ENCODE measurements around the gene CDC14A.

Gene CDC14A

DNA sequence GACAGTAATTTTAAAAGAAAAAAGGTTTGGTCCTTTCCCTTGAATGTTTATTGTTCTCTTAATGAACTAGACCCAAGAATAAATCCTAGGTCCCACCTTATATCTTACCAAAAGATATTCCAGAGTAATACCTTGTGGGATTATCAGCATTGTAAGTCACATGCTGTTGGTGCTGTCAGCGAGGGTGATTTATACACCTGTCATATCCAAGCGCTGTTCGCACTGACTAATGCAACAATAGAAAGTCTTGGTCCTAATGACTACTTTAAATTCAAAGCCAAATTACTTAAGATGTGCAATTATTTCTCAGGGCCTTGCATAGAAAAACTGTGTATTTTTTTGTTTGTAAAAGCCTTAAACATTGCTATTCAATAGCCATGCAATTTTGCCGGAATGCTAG lies 192.5 kb downstream of the CDC14A start:
- Histone ChIP-seq H3K4me2 (ENCODE audit: low read length) (no peak overlapping the region), H4K8ac (ENCODE audit: low read depth, low read length) (no peak overlapping the region), H3K23ac (ENCODE audit: low read length) (no peak overlapping the region), H3K9ac (ENCODE audit: low read length) (no peak overlapping the region), H2BK5ac (ENCODE audit: low read depth, low read length, poor library complexity) (no peak overlapping the region), H3K79me1 (ENCODE audit: low read length) (no peaks in the 10 kb centered on the region), H4K12ac (ENCODE audit: low read depth, low read length) (no peak overlapping the region), H4K91ac (ENCODE audit: low read depth, low read length) (no peak overlapping the region), H3K14ac (ENCODE audit: low read length) (no peak overlapping the region), H2AK5ac (ENCODE audit: low read length) (no peak overlapping the region), H3K79me2 (ENCODE audit: control insufficient read depth, insufficient read depth, low read length, poor library complexity) (no peaks in the 10 kb centered on the region), H3K27me3 (ENCODE audit: insufficient read depth, low read length) (peaks cover 6% of the 10 kb centered on the region), H3K4me3 (ENCODE audit: low read depth, low read length) (no peak overlapping the region), H3K4me1 (ENCODE audit: control insufficient read depth in 1 of 2, insufficient read depth in 2 of 2, low read length in 2 of 2) (peaks cover 2 to 3% of the 10 kb centered on the region in 2 experiments), H3K4ac (ENCODE audit: low read depth, low read length) (no peak overlapping the region), H3K9me3 (ENCODE audit: insufficient read depth, low read depth, low read length) (peaks cover 3% of the 10 kb centered on the region), H3K36me3 (ENCODE audit: control insufficient read depth in 1 of 2, insufficient read depth in 2 of 2, low read length in 2 of 2) (no peaks in the 10 kb centered on the region), H3K18ac (ENCODE audit: low read length) (no peak overlapping the region), H2BK12ac (ENCODE audit: low read length) (no peak overlapping the region), H3K27ac (ENCODE audit: low read depth, low read length) (no peak overlapping the region), H2BK120ac (ENCODE audit: insufficient read depth, low read length, poor library complexity) (no peak overlapping the region), H2AFZ (ENCODE audit: insufficient read depth, low read length, poor library complexity) (no peak overlapping the region)
- no CpG with 5 or more reads among the region's 4 CpGs for WGBS (ENCODE audit: extremely low coverage, insufficient coverage, insufficient read length)
- no peak for DNase-seq

DNA sequence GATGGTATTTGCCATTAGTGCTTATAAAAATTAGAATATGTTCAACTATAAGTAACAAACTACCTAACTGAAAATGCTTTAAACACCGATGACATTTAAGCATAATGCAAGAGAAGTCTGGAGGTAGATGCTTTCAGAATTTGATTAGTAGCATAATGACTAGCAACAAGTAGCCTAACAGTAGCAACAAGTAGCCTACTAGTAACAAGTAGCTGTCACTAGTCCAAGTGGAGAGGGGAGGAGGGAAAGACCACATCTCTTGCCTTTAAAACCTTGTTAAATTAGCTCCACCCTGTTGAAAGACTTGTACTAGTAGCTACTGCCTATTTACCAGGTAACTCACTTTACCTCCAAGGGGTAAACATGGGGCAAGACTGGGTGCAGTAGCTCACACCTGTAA lies 193.5 kb downstream of the CDC14A start:
- DNase-seq: no peak
- Histone ChIP-seq H3K27ac (ENCODE audit: low read depth, low read length) (no peak overlapping the region), H3K36me3 (ENCODE audit: control insufficient read depth in 1 of 2, insufficient read depth in 2 of 2, low read length in 2 of 2) (no peaks in the 10 kb centered on the region), H3K4me2 (ENCODE audit: low read length) (no peak overlapping the region), H3K9me3 (ENCODE audit: insufficient read depth, low read depth, low read length) (no peaks in the 10 kb centered on the region), H3K4ac (ENCODE audit: low read depth, low read length) (no peak overlapping the region), H2BK120ac (ENCODE audit: insufficient read depth, low read length, poor library complexity) (no peak overlapping the region), H3K27me3 (ENCODE audit: insufficient read depth, low read length) (no peaks in the 10 kb centered on the region), H3K14ac (ENCODE audit: low read length) (no peak overlapping the region), H3K79me2 (ENCODE audit: control insufficient read depth, insufficient read depth, low read length, poor library complexity) (no peaks in the 10 kb centered on the region), H2AK5ac (ENCODE audit: low read length) (no peak overlapping the region), H4K8ac (ENCODE audit: low read depth, low read length) (no peak overlapping the region), H3K9ac (ENCODE audit: low read length) (no peak overlapping the region), H4K91ac (ENCODE audit: low read depth, low read length) (no peak overlapping the region), H3K79me1 (ENCODE audit: low read length) (no peaks in the 10 kb centered on the region), H4K12ac (ENCODE audit: low read depth, low read length) (no peak overlapping the region), H3K23ac (ENCODE audit: low read length) (no peak overlapping the region), H3K4me1 (ENCODE audit: control insufficient read depth in 1 of 2, insufficient read depth in 2 of 2, low read length in 2 of 2) (no peaks in the 10 kb centered on the region), H2AFZ (ENCODE audit: insufficient read depth, low read length, poor library complexity) (no peak overlapping the region), H3K4me3 (ENCODE audit: low read depth, low read length) (no peak overlapping the region), H2BK12ac (ENCODE audit: low read length) (no peak overlapping the region), H3K18ac (ENCODE audit: low read length) (no peak overlapping the region), H2BK5ac (ENCODE audit: low read depth, low read length, poor library complexity) (no peak overlapping the region)
- no CpG with 5 or more reads among the region's 1 CpG for WGBS (ENCODE audit: extremely low coverage, insufficient coverage, insufficient read length)

DNA sequence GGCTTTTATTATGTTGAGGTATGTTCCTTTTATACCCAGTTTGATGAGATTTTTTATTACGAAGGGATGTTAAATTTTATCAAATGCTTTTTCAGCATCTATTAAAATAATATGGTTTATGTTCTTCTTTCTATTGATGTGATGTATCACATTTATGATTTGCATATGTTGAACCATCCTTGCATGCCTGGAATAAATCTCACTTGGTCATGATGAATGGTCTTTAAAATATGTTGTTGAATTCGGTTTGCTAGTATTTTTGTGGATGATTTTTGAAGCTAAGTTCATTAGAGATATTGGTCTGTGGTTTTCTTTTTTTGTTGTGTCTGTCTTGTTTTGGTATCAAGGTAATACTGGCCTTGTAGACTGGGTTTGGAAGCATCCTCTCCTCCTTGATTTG lies 199.7 kb downstream of the CDC14A start:
- Histone ChIP-seq H3K36me3 (ENCODE audit: control insufficient read depth in 1 of 2, insufficient read depth in 2 of 2, low read length in 2 of 2) (no peaks in the 10 kb centered on the region), H4K12ac (ENCODE audit: low read depth, low read length) (no peak overlapping the region), H4K91ac (ENCODE audit: low read depth, low read length) (no peak overlapping the region), H3K4me2 (ENCODE audit: low read length) (no peak overlapping the region), H2AFZ (ENCODE audit: insufficient read depth, low read length, poor library complexity) (no peak overlapping the region), H3K18ac (ENCODE audit: low read length) (no peak overlapping the region), H3K4ac (ENCODE audit: low read depth, low read length) (no peak overlapping the region), H4K8ac (ENCODE audit: low read depth, low read length) (no peak overlapping the region), H3K4me1 (ENCODE audit: control insufficient read depth in 1 of 2, insufficient read depth in 2 of 2, low read length in 2 of 2) (no peaks in the 10 kb centered on the region), H2BK120ac (ENCODE audit: insufficient read depth, low read length, poor library complexity) (no peak overlapping the region), H3K79me2 (ENCODE audit: control insufficient read depth, insufficient read depth, low read length, poor library complexity) (no peaks in the 10 kb centered on the region), H2BK5ac (ENCODE audit: low read depth, low read length, poor library complexity) (no peak overlapping the region), H3K27ac (ENCODE audit: low read depth, low read length) (no peak overlapping the region), H3K79me1 (ENCODE audit: low read length) (no peaks in the 10 kb centered on the region), H3K9me3 (ENCODE audit: insufficient read depth, low read depth, low read length) (no peaks in the 10 kb centered on the region), H2AK5ac (ENCODE audit: low read length) (no peak overlapping the region), H3K9ac (ENCODE audit: low read length) (no peak overlapping the region), H3K4me3 (ENCODE audit: low read depth, low read length) (no peak overlapping the region), H3K27me3 (ENCODE audit: insufficient read depth, low read length) (no peaks in the 10 kb centered on the region), H3K23ac (ENCODE audit: low read length) (no peak overlapping the region), H3K14ac (ENCODE audit: low read length) (no peak overlapping the region), H2BK12ac (ENCODE audit: low read length) (no peak overlapping the region)
- WGBS (ENCODE audit: extremely low coverage, insufficient coverage, insufficient read length): no CpG with 5 or more reads among the region's 2 CpGs
- DNase-seq: no peak

GRCh38 chr1:100552922-100553321 lies 200.6 kb downstream of the CDC14A start:
- no peak overlapping the region for H4K8ac ChIP-seq (ENCODE audit: low read depth, low read length)

More at GRCh38 chr1:100552922-100553321, 200.6 kb downstream of the CDC14A start:
- no peaks in the 10 kb centered on the region for H3K4me1 ChIP-seq (ENCODE audit: control insufficient read depth in 1 of 2, insufficient read depth in 2 of 2, low read length in 2 of 2)
- H4K91ac ChIP-seq (ENCODE audit: low read depth, low read length): no peak overlapping the region
- WGBS (ENCODE audit: extremely low coverage, insufficient coverage, insufficient read length): no CpG with 5 or more reads among the region's 2 CpGs
- no peaks in the 10 kb centered on the region for H3K36me3 ChIP-seq (ENCODE audit: control insufficient read depth in 1 of 2, insufficient read depth in 2 of 2, low read length in 2 of 2)
- no peak overlapping the region for H3K18ac ChIP-seq (ENCODE audit: low read length)
- no peak overlapping the region for H2AK5ac ChIP-seq (ENCODE audit: low read length)
- H3K9ac ChIP-seq (ENCODE audit: low read length): no peak overlapping the region
- no peak overlapping the region for H3K27ac ChIP-seq (ENCODE audit: low read depth, low read length)
- H3K14ac ChIP-seq (ENCODE audit: low read length): no peak overlapping the region
- H3K4me2 ChIP-seq (ENCODE audit: low read length): no peak overlapping the region
- H2BK120ac ChIP-seq (ENCODE audit: insufficient read depth, low read length, poor library complexity): no peak overlapping the region
- no peak overlapping the region for H4K12ac ChIP-seq (ENCODE audit: low read depth, low read length)
- no peak overlapping the region for H3K23ac ChIP-seq (ENCODE audit: low read length)
- no peaks in the 10 kb centered on the region for H3K9me3 ChIP-seq (ENCODE audit: insufficient read depth, low read depth, low read length)
- no peaks in the 10 kb centered on the region for H3K79me2 ChIP-seq (ENCODE audit: control insufficient read depth, insufficient read depth, low read length, poor library complexity)
- H2BK5ac ChIP-seq (ENCODE audit: low read depth, low read length, poor library complexity): no peak overlapping the region
- H3K4ac ChIP-seq (ENCODE audit: low read depth, low read length): no peak overlapping the region
- H3K27me3 ChIP-seq (ENCODE audit: insufficient read depth, low read length): no peaks in the 10 kb centered on the region
- H3K4me3 ChIP-seq (ENCODE audit: low read depth, low read length): no peak overlapping the region
- H2BK12ac ChIP-seq (ENCODE audit: low read length): no peak overlapping the region
- DNase-seq: no peak
- no peak overlapping the region for H2AFZ ChIP-seq (ENCODE audit: insufficient read depth, low read length, poor library complexity)
- no peaks in the 10 kb centered on the region for H3K79me1 ChIP-seq (ENCODE audit: low read length)
